Measurements from ENCODE around the gene XBP1.

GRCh38 chr22:28795932-28796856, 4.2 kb downstream of the XBP1 start:
- no peak for TF ChIP-seq JUN (IDR thresholded peaks at IDR 0.05; ENCODE audit: borderline replicate concordance, insufficient read depth, insufficient read length, low read depth)
- no peak for TF ChIP-seq CTCF (IDR thresholded peaks at IDR 0.05; ENCODE audit: extremely low read depth in 1 of 2, insufficient read depth in 1 of 2, low read depth in 1 of 2, low read length in 2 of 2)

Data from endothelial cell of umbilical vein (primary cell).